Measurements from ENCODE around the gene GSDMA. TPM values are rescaled to one million over a fixed set of nuclear protein-coding genes. Genes with fewer than 3 reads are reported as not detected.

Gene GSDMA
- total RNA-seq, 2 experiments from 2014 or later, result 0.15 to 0.57 TPM

GRCh38 chr17:40022497-40022896 is 59.7 kb downstream of the GSDMA start:
- peaks cover 60% of the 10 kb centered on the region for H3K36me3 ChIP-seq (ENCODE audit: insufficient read depth, low read length)
- ChIA-PET POLR2A (no interaction called here), CTCF (ENCODE audit: unreplicated experiment) (interaction anchor here (0.6 kb wide), 1 partner anchor 220 kb away, joined by 3 read pairs; no protein-coding TSS in a partner anchor)
- H3K4me1 ChIP-seq (ENCODE audit: insufficient read depth, low read length, poor library complexity, severe bottlenecking), result no peaks in the 10 kb centered on the region
- intact Hi-C loops (cut with micrococcal nuclease; ENCODE audit: unreplicated experiment), result no loop called here
- no peak for DNase-seq (ENCODE audit: low spot score)
- no peak for TF ChIP-seq EZH2phosphoT487 (IDR thresholded peaks at IDR 0.05; ENCODE audit: borderline replicate concordance, low read depth, low read length)
- no peak for TF ChIP-seq CTCF (conservative IDR thresholded peaks at IDR 0.05; ENCODE audit: low read length)
- no TSS peak for BruUV-seq (replicated peaks)
- H2AFZ ChIP-seq (ENCODE audit: low read length), result no peak overlapping the region
- no peak overlapping the region for H3K27ac ChIP-seq (ENCODE audit: low read depth, low read length, poor library complexity, severe bottlenecking)
- no peaks in the 10 kb centered on the region for H3K79me2 ChIP-seq (ENCODE audit: insufficient read depth, low read depth, low read length)
- H3K9me2 ChIP-seq (ENCODE audit: insufficient read depth, low read length), result no peaks in the 10 kb centered on the region
- no peaks in the 10 kb centered on the region for H3K9me3 ChIP-seq (ENCODE audit: low read length)
- H3K4me3 ChIP-seq (ENCODE audit: low read depth, low read length, poor library complexity, severe bottlenecking), result no peak overlapping the region
- no peaks in the 10 kb centered on the region for H4K20me1 ChIP-seq (ENCODE audit: insufficient read depth, low read length)
- H3K4me2 ChIP-seq (ENCODE audit: low read length), result no peak overlapping the region

GRCh38 chr17:40022961-40023541 is 60.2 kb downstream of the GSDMA start:
- POLR2A ChIA-PET, result no interaction called here
- Histone ChIP-seq H3K4me2 (ENCODE audit: low read length) (no peak overlapping the region), H3K79me2 (ENCODE audit: insufficient read depth, low read depth, low read length) (no peaks in the 10 kb centered on the region), H3K4me1 (ENCODE audit: insufficient read depth, low read length, poor library complexity, severe bottlenecking) (no peaks in the 10 kb centered on the region), H3K9me2 (ENCODE audit: insufficient read depth, low read length) (no peaks in the 10 kb centered on the region), H4K20me1 (ENCODE audit: insufficient read depth, low read length) (no peaks in the 10 kb centered on the region), H2AFZ (ENCODE audit: low read length) (no peak overlapping the region), H3K36me3 (ENCODE audit: insufficient read depth, low read length) (peaks cover 63% of the 10 kb centered on the region), H3K27ac (ENCODE audit: low read depth, low read length, poor library complexity, severe bottlenecking) (no peak overlapping the region), H3K9me3 (ENCODE audit: low read length) (no peaks in the 10 kb centered on the region), H3K4me3 (ENCODE audit: low read depth, low read length, poor library complexity, severe bottlenecking) (no peak overlapping the region)
- intact Hi-C loops (cut with micrococcal nuclease; ENCODE audit: unreplicated experiment), result no loop called here
- CTCF ChIA-PET (ENCODE audit: unreplicated experiment), result interaction anchor here (0.6 kb wide), 1 partner anchor 220 kb away, joined by 3 read pairs; no protein-coding TSS in a partner anchor
- DNase-seq (ENCODE audit: low spot score), result no peak
- BruUV-seq (replicated peaks), result no TSS peak
- TF ChIP-seq CTCF (conservative IDR thresholded peaks at IDR 0.05; ENCODE audit: low read length), result no peak

DNA sequence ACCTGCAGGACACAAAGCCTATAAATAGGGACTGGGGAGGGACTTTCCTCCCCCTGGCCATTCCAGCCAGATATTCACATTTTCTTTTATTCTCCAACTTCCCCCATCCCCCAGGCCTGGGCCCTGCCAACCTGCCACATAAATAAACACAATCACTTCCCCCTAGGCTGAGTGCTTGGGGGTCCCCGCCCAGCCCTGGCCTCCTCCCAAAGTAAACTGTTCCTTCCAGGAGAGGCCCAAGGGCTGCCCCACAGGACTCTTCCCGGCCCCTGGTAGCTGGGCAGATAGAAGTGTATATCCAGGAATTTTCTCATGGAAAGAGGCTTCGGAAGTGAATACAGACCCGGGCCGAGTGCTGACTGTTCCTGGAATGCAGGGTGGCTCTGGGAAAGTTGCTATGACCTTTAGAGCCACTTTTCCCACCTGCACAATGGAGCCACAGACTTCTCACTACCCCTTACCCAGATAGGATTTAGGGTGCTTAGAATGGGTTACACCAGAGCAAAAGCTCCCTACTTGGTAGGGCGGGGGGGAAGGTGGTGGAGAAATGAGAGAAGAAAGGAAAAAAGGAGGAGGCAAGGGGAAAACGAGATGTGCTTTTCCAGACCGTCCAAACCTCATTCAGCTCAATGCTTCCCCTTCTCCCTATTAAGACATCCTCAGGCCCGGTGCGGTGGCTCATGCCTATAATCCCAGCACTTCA is 60.9 kb downstream of the GSDMA start:
- no peaks in the 10 kb centered on the region for H4K20me1 ChIP-seq (ENCODE audit: insufficient read depth, low read length)
- no peaks in the 10 kb centered on the region for H3K4me1 ChIP-seq (ENCODE audit: insufficient read depth, low read length, poor library complexity, severe bottlenecking)
- no peak for TF ChIP-seq EZH2phosphoT487 (IDR thresholded peaks at IDR 0.05; ENCODE audit: borderline replicate concordance, low read depth, low read length)
- no peak for TF ChIP-seq CTCF (conservative IDR thresholded peaks at IDR 0.05; ENCODE audit: low read length)
- no peak overlapping the region for H3K27ac ChIP-seq (ENCODE audit: low read depth, low read length, poor library complexity, severe bottlenecking)
- intact Hi-C loops (cut with micrococcal nuclease; ENCODE audit: unreplicated experiment), result no loop called here
- DNase-seq (ENCODE audit: low spot score), result no peak
- H3K36me3 ChIP-seq (ENCODE audit: insufficient read depth, low read length), result peaks cover 65% of the 10 kb centered on the region
- H3K4me2 ChIP-seq (ENCODE audit: low read length), result no peak overlapping the region
- no peak overlapping the region for H3K4me3 ChIP-seq (ENCODE audit: low read depth, low read length, poor library complexity, severe bottlenecking)
- ChIA-PET POLR2A (no interaction called here), CTCF (ENCODE audit: unreplicated experiment) (no interaction called here)
- no peaks in the 10 kb centered on the region for H3K79me2 ChIP-seq (ENCODE audit: insufficient read depth, low read depth, low read length)
- no peak overlapping the region for H2AFZ ChIP-seq (ENCODE audit: low read length)
- BruUV-seq (replicated peaks), result no TSS peak
- no peaks in the 10 kb centered on the region for H3K9me3 ChIP-seq (ENCODE audit: low read length)
- no peaks in the 10 kb centered on the region for H3K9me2 ChIP-seq (ENCODE audit: insufficient read depth, low read length)

Measured in OCI-LY7 (cell line).